GM19193 (cell line): ENCODE measurements around the gene MYO6.

ENCODE experiments used
- POLR2A ChIP-seq: IDR thresholded peaks from 4 replicates; pipeline ENCODE4 v1.6.1; 2011; ENCODE audit not compliant: insufficient read depth, insufficient read length; ENCODE audit errors: extremely low read depth

Gene MYO6

GRCh38 chr6:75893058-75893775, 144.2 kb downstream of the MYO6 start:
- TF ChIP-seq POLR2A, result no peak

- TF ChIP-seq POLR2A, result no peak
Observed at GRCh38 chr6:75893776-75894152, 144.7 kb downstream of the MYO6 start.

GRCh38 chr6:75896526-75896925, 147.5 kb downstream of the MYO6 start:
- no peak for TF ChIP-seq POLR2A

GRCh38 chr6:75906871-75907270, 157.8 kb downstream of the MYO6 start:
- no peak for TF ChIP-seq POLR2A

GRCh38 chr6:75907444-75907843, 158.4 kb downstream of the MYO6 start:
- no peak for TF ChIP-seq POLR2A

- TF ChIP-seq POLR2A, result no peak
Observed at GRCh38 chr6:75913040-75913439, 164.0 kb downstream of the MYO6 start.

GRCh38 chr6:75922226-75922625, 173.2 kb downstream of the MYO6 start:
- no peak for TF ChIP-seq POLR2A

- TF ChIP-seq POLR2A, result no peak
Observed at GRCh38 chr6:75926293-75927168, 177.5 kb downstream of the MYO6 start.

- no peak for TF ChIP-seq POLR2A
Observed at GRCh38 chr6:75931011-75931680, 182.1 kb downstream of the MYO6 start.

- TF ChIP-seq POLR2A, result no peak
Observed at GRCh38 chr6:75932067-75932466, 183.0 kb downstream of the MYO6 start.

GRCh38 chr6:75933387-75933975, 184.4 kb downstream of the MYO6 start:
- TF ChIP-seq POLR2A, result no peak

GRCh38 chr6:75934643-75935472, 185.8 kb downstream of the MYO6 start:
- TF ChIP-seq POLR2A, result no peak

- no peak for TF ChIP-seq POLR2A
Observed at GRCh38 chr6:75935473-75935793, 186.4 kb downstream of the MYO6 start.

GRCh38 chr6:75936682-75937081, 187.6 kb downstream of the MYO6 start:
- no peak for TF ChIP-seq POLR2A

- TF ChIP-seq POLR2A, result no peak
Observed at GRCh38 chr6:75937846-75938245, 188.8 kb downstream of the MYO6 start.

GRCh38 chr6:75940564-75940963, 191.5 kb downstream of the MYO6 start:
- no peak for TF ChIP-seq POLR2A
